GM19438 (cell line): Measurements from ENCODE around the gene MUC4.

Source experiments
- ATAC-seq: cut with Tn5 transposase; IDR thresholded peaks from one replicate; pipeline ENCODE4 v1.9.1; 2021; ENCODE audit warnings: low read depth; ENCODE audit not compliant: unreplicated experiment

The MUC4 gene

GRCh38 chr3:195763843-195764825, 47.6 kb downstream of the MUC4 start:
- no peak for ATAC-seq

- no peak for ATAC-seq
These were observed 48.5 kb downstream of the MUC4 start for GRCh38 chr3:195763076-195763830.

GRCh38 chr3:195762611-195763010, 49.1 kb downstream of the MUC4 start:
- no peak for ATAC-seq

- ATAC-seq = no peak
These were observed 49.5 kb downstream of the MUC4 start for GRCh38 chr3:195762249-195762585.

GRCh38 chr3:195761567-195762248, 50.0 kb downstream of the MUC4 start:
- ATAC-seq = no peak

DNA sequence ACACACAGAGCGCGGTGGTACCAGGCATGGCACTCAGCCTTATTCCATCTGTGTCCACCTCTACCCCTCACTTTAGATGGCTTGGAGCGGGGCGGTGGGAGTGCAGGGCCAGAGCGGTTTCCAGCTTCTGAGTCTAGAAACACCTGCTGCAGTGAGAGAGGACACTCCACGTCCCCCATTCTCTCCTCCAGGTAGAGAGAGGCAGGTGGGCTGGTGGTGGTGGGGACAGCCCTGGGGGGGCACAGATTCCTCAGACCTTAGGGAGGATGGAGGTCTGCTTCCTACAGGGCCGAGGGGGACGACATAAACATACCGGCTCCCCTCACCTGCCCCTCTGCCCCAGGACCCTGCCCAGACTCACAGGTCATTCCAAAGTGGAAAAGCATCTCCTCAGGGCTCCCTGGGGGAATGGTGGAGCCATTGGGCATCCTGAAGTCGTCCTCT, 50.6 kb downstream of the MUC4 start:
- no peak for ATAC-seq

GRCh38 chr3:195760345-195761122, 51.2 kb downstream of the MUC4 start:
- ATAC-seq = no peak

DNA sequence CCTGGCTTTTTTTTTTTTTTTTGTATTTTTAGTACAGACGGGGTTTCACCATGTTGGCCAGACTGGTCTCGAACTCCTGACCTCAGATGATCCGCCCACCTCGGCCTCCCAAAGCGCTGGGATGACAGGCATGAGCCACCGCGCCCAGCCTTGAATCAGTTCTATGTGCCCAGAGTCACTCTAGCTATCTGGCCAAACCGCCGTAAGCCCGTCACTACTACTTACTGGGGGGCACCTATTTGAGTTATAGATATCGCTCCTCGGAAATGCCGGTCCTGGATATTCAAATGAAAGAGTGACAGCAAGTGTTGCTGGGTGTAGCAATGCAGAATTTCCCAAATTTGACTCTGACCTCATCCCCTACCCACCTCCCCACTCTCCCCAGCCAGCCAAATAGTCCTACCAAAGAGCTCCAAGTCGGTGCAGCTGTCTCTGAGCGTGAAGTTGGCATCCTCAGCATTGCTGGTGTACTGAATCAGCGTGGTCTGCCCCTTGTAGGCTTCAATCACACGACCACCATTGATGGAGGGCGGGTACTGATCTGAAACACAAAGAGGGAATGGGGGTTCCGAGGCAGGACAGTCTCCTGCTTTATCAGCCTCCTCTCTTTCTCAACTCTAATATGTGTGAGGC, 52.9 kb downstream of the MUC4 start:
- no peak for ATAC-seq

GRCh38 chr3:195757827-195758226, 53.9 kb downstream of the MUC4 start:
- no peak for ATAC-seq

- ATAC-seq = no peak
These were observed 54.3 kb downstream of the MUC4 start for GRCh38 chr3:195757438-195757770.

DNA sequence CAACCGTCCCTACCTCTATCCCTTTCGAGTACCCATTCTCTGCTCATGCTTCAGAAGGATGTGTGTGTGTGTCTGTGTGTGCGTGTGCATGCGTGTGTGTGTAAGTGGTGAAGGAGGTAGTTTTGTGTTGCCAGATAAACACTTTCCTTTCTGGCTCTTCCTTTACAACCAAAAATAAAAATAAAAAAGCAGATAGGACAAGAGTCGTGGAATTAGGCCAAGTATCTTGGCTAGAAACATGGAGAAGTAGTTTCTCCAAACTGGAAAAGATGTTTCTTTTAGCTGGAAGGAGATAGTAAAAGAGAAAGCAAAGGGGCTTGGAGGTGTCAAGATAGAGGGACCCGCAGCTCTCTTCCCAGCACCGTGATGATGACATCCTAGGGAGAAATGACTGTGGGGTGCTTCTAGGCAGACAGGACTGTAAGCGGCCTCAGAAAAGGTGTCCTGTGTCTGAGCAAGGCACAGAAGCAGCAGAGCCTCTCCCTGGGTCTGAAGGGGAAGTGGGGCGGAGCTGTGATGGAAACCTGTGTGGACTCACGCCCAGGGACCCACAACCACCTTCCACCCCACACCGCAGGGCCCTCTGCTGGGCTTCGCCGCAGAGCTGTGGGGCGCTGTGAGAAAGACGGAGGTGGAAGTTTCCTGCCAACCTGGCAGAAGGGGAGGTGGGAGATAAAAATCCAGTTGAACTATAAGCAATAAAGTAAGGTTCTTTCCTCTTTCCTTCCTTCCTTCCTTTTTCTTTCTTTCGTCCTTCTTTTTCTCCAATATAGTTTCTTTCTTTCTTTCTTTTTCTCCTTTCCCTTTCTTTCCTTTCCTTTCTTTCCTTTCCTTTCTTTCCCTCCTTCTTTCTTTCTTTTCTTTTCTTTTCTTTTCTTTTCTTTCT, 55.7 kb downstream of the MUC4 start:
- ATAC-seq = no peak

GRCh38 chr3:195755391-195755790, 56.3 kb downstream of the MUC4 start:
- ATAC-seq = no peak

GRCh38 chr3:195754906-195755305, 56.8 kb downstream of the MUC4 start:
- ATAC-seq = no peak

DNA sequence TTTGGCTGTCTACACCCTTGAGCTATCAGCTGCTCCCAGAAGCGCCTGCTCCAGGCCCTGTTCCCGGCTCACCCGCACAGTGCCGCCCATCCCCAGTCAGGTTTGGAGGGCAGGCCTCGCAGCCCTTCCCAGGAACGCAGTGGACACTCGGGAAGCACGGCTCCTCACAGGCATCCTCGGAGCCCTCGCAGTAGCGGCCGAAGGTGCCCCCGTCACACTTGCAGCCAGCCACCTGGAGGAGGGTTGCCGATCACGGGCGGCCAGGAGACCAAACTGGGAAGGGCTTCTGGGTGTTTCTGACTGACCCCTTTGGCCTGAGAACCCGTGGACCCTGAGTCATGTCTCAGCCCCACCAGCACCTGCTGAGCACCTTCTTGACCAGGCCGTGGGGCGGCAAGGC, 57.6 kb downstream of the MUC4 start:
- ATAC-seq = no peak

DNA sequence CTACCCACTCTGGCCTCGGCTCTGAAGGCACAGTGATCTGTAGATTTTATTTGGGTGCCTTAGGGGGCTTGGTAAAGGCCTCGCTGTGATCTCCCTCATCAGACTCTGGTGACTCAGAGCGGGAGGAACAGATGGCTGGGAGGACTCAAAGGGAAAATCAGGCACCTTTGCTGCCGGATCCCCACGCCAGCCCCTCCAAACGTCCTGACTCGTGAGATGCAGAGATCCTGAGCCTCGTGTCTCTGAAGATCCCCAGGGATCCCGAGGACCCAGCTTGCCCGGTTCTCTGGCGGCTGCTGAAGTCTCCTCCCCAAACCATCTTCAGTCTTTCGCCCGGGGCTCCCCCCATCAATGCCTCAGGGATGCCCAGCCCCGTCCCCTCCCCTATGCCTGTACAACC, 58.1 kb downstream of the MUC4 start:
- ATAC-seq = no peak

DNA sequence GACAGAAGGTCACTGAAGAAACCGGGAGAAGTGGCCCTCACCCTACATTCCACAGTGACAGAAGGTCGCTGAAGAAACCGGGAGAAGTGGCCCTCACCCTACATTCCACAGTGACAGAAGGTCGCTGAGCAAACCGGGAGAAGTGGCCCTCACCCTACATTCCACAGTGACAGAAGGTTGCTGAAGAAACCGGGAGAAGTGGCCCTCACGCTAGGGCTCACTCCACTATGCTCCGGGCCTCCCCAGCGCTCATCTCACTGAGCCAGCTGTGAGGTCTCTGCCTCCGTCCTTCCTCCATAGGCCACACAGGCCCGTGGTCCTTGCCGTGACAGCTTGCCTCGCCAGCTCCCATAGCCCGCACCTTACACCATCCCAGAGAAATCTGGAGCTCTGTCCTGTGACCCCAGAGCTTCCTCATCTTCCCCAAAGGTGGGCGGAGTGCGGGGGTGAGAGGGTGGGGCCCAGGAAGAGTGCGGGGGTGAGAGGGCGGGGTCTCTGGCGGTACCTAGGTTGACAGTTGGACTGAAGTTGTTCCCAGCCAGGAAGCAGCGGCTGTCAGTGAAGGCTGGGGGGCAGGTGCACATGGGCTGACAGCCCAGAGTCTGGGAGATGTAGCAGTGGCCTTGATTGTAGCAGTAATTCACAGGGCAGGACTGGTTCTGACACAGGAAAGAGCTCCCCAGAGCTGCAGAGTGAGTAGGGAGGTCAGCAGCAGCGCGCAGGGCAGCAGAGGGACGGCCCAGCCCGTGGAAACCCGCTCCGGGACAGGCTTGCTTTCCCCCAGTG, 59.0 kb downstream of the MUC4 start:
- no peak for ATAC-seq

GRCh38 chr3:195752066-195752465, 59.7 kb downstream of the MUC4 start:
- no peak for ATAC-seq

DNA sequence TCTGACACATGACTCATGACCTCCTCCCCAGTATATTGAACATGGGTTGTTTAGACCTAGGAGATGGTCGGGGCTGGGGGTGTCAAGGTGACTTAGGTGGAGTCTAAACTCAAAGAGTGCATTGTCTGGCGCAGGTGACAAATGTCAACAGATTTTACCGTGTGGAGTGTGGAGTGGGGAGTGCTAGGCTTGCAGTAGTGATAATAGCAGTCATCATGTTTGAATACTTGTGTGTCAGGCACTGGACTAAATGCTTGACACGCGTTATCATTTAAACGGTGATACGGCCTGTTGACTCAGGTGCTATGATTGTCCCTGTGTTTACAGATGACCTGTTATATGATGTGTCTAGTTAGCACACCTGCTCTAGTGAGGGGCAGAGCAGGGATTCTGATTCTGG, 60.2 kb downstream of the MUC4 start:
- ATAC-seq = no peak
